HG03521 (cell line): ENCODE measurements around the gene TMTC4.
A peak's percentile ranks its signal among the peaks of the same experiment; 100 is the strongest.
"Not testable (repeated sequence)": the region's sequence is repeated elsewhere in the genome, so short reads cannot be mapped to it uniquely, and the experiment has no call there.

Source experiments
- ATAC-seq: cut with Tn5 transposase; IDR thresholded peaks from one replicate; pipeline ENCODE4 v1.9.1; 2021; ENCODE audit warnings: mild to moderate bottlenecking, moderate library complexity; ENCODE audit not compliant: unreplicated experiment

Gene TMTC4

DNA sequence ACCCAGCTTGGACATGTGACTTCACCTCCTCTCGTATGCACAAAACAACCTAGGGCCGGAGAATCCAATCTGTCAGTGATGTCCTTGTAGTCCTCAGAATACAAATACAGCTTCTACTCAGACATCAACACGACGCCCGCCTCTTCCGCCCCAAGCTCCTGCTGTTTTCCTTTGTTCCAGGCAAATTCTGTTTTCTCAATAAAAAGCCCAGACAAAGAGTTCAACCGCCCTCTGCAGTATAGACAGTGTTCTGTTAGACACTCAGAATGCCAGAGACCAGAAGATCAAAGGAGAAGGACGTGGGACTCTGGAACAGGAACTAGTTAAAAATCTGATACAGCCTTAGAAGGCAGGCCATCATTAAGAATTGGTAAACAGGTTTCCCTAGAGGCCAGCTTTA, 44.0 kb downstream of the TMTC4 start:
- no peak for ATAC-seq

DNA sequence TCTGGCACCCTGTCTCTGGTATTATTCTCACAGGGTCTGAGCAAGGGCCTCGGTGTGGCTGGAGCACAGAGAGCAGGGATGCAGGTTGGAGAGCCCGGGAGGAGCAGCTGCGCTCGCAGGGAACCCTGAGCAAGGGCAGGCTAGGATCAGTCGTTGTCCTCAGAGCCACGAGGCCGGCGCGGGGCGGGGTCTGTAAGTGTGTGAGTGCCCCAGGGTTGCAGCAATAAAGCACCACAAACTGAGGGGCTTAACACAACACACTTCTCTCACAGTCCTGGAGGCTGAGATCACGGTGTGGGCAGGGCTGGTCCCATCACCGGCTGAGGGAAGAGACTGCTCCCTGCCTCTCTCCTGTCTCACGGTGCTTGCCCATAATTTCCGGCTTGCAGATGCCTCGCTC, 47.5 kb downstream of the TMTC4 start:
- ATAC-seq, result no peak

DNA sequence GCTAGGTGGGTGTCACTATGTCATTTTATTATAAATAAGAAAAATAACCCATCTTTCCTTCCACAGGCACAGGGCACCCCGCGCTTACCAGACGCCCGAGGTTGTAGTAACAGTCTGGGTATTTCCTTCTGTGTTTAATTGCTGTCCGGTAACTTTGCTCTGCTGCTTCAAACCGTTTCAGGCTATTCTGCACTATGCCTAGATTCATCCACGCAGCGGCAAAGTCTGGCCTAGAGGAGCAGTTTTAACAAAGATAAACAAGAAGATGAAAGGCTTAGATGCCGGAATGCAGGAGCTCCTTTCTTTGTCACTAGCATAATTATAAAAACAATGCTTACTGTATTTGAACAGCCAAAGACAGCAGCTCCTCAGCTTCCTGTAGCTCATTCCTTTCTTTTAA, 49.1 kb downstream of the TMTC4 start:
- ATAC-seq, result no peak

DNA sequence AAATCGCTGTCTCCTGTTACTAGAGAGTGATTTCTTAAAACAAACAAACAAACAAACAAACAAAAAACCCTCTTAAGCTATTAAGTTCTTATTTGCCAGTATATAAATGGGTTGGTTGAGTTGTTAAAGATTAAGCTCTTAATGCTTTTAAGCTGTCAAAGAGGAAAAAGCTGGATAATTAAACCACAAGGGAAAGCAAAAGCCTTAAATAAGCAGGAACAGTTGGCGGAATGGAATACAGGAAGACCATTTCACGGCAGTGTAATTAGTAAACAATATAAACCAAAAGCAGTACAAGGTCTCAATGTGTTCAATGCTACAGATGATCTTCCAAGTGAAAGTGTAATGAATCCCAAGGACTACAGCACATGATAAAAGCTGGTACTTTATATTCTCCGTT, 53.8 kb downstream of the TMTC4 start:
- no peak for ATAC-seq

DNA sequence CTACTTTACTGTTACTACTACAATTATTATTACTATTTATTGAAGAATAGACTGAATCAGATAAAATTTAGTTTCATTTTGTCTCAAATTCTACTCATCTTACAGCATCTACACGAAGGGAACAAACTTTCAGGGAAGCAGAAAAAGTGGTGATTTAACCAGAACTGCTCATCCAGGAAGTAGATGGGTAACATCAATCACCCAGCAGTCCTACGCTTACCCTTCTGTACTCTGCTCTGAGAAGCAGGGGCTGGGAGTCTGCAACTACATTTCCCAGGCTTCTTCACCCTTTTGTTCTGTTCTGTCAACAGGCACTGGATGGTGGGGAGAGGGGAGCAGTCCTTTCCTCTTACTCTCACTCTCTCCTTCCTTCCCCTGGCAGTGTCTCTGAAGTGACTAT, 54.7 kb downstream of the TMTC4 start:
- no peak for ATAC-seq

DNA sequence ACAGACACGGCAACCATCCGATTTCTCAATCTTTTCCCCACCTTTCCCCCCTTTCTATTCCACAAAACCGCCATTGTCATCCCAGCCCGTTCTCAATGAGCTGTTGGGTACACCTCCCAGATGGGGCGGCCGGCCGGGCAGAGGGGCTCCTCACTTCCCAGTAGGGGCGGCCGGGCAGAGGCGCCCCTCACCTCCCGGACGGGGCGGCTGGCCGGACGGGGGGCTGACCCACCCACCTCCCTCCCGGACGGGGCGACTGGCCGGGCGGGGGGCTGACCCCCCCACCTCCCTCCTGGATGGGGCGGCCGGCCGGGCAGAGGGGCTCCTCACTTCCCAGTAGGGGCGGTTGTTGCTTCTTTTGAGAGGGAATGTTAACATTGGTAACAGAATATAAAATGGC, 55.7 kb downstream of the TMTC4 start:
- not testable (repeated sequence) for ATAC-seq

DNA sequence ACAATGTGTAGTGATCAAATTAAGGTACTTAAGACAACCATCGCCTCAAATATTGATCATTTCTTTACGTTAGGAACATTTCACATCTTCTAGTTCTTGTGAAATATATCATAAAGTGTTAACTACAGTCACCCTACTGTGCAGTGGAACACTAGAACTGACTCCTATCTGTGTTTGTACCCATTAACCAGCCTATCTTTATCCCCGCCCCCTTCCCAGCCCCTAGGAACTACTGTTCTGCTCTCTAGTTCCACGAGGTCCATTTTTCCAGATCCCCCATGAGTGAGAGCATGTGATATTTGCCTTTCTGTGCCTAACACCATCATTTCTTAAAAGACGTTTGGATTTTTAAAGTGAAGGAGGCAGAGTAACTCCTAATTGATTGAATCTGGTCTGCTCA, 61.6 kb downstream of the TMTC4 start:
- ATAC-seq, result no peak

DNA sequence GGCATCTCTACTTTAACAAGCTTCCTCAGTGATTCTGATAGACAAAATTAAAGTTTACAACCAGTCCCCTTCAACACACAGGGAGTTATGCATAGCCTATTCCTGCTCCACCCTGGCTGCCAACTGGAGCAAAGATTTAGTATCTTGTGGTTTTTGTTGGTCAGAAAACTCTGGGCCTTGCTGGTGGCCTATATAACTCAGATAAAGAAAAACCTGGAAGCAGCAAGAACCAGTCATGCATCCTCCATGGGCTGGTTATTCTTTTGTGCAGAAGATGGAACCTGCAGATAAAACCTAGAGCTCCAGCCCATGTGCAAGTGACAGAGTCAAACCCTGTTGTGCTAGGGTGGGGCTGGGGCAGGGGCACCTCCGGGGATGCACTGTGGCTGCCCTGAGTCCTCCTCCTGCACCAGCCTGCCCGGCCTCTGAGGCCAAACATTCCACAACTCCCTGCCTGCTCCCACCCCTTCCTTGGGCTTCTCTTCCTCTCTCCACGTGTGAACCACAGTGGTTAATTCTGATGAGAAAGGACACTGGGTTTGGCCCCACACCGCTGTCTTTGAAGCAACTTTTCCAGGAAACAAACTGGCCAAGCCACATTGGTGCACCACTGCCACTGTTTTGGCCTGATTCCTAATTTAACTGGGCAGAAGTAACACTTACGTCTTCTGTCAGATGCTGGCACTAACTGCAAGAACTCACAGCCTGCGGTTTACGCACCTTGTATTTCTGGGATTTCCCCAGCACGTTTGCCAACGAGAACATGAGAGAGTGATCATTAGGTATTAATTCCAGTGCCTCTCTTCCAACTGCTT, 62.7 kb downstream of the TMTC4 start:
- ATAC-seq, result no peak

DNA sequence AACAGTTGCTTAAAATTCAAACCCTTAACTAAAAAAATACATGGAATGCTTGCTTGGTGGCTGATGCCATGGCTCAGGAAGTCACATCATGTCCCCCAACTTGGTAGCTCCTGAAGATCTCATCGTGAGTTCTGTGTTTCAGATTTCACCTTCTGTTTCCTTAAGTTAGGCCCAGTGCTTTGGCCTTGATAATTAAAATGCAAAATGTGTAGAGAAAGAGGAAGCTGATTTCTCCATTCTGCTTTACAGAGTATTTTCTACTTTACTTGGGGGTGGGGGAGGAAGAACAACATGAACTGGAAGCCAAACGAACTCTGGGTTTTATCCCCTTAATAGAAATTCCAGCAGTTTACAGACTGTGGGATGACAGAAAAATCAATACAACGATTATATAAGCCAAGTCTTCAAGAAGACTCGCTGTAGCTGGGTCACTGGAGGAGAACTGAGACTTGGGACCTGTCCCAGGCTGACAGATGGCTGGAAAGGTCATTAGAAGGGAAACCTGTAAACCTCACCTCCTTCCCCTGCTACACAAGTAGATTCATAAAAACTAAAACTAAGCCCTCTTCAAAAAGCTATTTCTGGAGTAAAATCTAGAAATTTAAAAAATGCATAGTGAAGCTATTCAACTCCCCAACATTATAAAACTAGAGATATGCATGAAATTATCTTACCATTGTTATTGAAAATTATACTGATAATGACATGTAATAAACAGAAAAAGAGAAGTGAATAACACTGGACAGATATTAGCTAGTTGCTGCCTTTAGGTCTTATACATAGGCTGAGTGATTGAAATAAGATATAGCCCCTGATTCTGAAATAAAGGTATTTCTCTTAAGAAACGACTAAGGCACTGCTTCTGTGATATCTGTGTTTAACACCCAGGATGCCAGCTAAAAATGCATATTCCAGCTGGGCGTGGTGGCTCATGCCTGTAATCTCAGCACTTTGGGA, 63.9 kb downstream of the TMTC4 start:
- no peak for ATAC-seq

DNA sequence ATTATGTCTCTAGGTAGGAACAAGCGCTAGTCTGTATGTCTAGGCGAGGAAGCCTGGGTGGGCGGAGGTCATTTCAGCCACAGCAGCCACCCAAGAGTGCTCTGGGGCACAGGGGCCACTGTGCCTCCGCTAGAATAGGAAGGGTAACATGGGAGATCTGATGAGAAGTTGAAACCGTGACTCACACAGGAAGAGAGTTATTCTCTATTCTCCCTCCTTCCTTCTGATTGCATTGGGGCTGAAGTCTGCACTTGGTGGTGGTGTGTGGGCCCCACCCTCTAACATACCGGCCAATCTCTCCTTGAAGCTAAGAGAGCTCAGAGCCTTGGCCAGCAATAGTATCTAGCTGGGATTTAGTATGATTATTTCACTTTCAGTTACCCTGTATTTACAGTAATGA, 65.7 kb downstream of the TMTC4 start:
- peak; percentile 84 for ATAC-seq

DNA sequence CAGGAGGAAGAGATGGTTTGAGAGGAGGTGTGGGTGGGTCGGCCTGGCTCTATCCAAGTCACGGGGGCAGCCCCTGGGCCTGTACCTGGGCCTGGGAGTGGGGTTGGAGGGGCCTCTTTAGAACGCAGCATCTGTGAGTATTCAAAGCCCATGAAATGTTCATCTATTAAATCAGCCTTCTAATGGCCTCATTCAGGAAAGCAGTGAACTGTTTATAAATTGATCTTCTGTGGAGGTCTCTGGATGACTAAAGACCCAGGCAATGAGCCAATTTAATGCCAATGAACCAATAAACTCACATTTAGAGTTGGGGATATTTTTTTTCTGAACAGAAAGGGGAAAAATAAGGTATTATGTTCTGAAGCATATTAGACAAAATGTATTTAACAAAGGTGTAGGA, 66.1 kb downstream of the TMTC4 start:
- no peak for ATAC-seq

DNA sequence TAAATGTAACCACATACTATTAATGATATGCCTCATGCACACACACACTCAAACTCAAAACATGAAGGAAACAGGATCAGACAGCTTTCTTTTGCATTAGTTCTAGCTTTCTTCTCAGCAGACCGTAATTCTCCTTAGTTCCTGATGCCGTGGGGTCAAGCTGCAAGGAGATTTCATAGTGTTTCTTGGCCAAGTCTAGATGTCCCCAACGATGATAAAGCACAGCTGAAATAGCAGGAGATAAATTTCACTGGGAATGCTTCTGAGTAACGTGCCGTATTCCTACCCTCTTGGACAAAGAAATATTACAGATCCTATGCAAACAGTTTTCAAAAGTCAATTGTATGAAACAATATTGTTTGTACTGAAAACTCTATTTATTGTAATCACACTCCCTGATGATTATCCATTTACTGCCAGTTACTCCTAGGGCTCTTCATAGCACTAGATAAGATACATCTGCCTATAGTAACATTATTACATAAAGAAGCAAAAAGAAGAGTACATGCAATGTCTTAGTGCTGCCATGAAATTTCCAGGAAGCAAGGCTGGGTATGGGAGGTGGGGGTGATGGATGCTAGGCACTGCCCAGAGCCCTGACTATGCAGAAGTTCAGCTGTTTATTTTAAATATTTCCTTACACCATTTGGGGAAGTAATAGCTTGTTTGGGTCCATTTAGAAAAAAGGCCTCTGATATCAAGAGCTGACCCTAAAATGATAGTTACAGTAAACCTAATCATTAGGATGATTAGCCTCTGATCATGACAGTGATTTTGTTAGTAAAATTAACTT, 69.5 kb downstream of the TMTC4 start:
- no peak for ATAC-seq

DNA sequence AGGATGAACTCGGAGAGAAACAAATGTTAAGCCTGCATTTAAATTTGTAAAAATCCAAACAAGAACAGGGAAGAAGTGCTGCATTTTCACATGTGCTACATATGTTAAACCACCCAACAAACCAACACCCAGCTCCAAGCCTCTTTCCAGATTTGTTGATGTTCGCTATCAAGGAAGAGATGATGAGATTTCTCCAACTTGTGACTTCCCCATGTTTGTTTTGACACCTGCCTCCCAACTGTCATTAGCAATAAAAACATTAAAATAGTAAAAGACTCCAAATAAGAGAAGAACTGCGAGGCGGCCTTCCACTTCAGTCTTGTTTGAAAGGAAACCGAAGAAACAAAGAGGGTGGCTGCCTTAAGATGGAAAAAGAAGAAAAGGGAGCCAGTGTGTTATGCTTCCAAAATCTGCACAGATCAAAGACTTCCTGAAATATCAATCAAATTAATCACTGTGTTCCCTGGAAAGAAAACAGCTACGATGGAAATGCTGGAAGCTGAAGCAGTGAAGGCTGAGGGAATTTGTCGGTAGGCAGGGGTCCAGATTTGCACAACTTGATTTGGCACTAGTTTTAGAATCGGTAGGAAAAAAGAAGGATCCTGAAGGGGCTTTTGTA, 72.0 kb downstream of the TMTC4 start:
- ATAC-seq, result no peak

DNA sequence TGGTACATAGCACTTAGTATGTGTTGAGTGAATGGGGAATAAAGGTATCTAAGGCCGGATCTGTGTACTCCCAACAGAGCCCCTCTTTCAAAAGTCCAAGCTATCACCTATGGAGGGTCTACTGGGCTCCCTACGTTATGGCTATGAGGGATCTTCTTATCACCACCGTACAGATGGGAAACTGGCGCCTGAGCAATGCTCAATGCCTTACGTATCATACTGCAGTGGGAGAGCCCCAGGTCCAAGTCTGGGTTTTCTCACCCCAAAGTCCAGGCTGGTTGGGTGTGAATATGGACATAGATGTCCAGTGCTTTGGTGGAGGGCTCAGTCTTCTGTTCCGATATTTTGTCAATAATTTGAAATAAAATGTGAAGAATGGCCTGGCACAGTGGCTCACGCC, 72.9 kb downstream of the TMTC4 start:
- ATAC-seq, result no peak

DNA sequence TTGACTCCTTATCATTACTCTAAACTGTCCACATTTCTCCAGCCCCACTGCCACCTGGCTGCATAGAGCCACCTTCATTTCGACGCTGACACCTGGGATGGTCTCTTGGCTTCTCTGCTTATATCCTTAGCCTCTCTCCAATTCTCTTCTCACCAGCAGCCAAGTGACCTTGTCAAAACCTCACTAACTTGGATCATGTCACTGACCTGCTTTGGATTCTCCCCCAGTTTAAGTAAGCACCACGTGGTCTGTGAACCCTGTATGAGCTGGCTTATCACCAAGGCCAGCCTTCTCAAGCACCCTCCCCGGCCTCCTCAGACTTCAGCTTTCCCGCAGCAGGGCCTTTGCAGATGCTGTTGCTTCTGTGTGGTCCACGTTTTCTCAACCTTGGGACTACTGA, 73.7 kb downstream of the TMTC4 start:
- ATAC-seq, result no peak

DNA sequence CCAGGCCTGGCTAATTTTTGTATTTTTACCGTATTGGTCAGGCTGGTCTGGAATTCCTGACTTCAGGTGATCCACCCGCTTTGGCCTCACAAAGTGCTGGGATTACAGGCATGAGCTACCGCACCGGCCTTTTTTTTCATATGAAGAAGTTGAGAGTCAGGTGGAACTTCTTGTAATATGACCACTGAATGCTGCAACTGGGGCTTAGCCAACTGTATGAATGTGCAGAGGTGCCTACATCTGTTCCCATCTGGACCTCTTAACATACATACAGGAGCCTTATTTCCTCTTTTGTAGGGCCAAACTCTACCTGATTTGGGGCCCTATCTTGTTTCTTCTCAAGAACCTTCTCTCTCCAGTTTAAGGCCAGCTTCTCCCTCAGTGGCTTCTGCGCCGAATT, 74.1 kb downstream of the TMTC4 start:
- ATAC-seq, result no peak

DNA sequence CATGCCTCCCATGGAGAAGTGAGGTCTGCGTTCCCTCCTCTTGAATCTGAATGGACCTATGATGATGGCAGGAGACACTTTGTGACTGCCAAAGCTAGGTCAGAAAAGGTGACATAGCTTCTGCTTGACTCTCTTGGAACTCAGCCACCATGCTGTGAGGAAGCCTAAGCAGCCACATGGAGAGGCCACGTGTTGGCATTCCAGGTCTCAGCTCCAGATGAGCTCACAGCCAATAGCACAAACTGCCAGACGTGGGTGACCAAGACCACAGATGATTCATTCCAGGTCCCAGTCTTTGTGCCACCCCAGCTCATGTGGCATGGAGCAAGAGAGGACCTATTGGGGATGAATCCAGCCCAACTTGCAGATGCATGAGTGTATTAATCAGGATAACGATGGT, 77.3 kb downstream of the TMTC4 start:
- ATAC-seq, result no peak

DNA sequence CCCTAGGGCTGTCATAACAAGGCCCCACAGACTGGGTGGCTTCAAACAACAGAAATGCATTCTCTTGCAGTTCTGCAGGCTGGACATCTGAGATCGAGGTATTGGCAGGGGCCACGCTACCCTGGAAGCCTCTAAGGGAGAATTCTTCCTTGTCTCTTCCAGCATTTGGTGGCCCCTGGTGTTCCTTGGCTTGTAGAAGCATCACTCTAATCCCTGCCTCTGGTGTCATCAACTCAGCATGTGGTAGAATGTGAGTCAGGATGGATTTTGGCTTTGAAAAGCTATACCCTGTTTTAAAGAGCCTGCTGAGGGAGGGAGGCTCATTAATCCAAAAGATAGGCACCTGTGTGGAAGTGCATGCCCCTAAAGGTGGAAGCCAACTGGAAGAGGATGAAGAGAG, 78.1 kb downstream of the TMTC4 start:
- ATAC-seq, result no peak

DNA sequence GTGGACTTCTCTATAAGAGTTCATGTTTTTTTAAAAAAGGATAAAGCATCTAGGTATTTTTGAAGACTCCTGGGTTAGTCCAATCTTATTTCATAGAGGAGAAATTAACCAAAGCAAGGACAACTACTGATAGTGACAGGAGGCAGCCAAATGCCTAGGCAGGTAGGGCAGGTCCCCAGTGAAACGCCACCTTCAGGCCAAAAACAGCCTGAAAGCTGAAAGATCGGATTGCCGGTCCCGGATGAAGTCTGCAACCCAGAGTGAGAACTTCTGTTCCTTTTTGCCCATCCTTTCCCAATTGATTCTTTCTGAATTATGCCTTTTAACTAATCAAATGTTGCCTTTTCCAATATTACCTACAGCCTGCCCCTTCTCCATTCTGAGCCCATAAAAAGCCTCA, 79.9 kb downstream of the TMTC4 start:
- no peak for ATAC-seq

DNA sequence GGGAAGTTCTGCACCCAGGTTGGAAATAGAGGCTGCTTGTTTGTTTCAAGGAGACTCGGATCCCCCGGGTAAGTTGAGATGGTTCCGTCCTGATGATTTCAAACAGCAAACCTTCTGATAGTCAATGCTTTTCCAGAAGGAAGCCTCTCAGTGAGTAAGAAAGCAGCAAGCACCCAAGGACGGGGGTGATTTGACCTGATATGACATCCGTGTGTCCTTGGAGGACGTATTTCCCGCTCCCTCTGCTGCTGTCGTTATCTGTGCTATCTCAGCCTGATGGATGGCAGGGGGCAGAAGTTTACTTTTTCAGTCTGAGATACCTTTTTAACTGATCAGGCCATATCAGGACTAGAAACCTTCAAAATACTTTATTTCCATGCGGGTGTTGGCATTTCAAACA, 80.3 kb downstream of the TMTC4 start:
- no peak for ATAC-seq

DNA sequence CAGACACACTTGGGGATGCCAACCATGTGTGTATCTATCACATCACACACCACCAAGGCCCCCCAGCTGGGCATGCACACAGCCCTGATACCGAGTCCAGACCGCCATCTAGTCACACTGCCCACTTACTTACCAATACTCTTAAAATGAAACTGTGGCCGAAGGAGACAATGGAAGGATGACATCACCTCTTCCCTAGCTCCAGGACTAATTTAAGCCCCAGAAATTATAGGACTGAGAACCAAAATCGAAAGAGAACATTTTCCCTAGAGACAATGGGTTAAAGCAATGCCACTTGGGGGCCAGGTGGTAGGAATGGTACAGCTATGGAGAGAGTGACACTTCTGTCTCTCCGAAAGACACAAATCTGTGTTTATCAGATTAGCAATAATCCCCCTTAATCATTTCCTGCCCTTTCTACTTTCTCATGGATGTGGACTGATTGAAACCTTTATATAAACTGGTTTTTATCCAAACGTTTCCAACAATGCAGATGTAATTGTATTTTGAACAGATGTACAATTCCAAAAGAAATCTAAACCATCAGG, 85.3 kb downstream of the TMTC4 start:
- no peak for ATAC-seq
